ENCODE results near the gene F2R.

DNA sequence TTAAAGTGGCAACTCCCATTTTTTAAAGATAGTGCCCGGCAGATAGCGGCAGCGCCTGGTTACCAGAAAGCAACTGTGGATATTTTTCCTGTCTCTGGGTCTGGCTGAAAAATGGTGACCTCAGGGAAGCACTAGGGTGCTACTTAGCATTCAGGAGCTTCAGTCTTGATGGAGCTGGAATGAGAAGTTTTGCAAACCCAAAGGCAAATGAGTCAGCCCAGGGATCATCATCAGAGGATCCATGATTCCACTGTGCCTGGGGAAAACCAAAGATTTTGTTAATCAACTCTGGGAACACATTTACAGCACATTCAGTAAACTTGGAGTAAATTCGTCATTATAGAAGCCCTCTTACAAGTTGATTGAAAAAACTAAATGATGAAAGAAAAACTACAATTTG is 26.7 kb downstream of the F2R start:
- TF ChIP-seq, protein P1, sequence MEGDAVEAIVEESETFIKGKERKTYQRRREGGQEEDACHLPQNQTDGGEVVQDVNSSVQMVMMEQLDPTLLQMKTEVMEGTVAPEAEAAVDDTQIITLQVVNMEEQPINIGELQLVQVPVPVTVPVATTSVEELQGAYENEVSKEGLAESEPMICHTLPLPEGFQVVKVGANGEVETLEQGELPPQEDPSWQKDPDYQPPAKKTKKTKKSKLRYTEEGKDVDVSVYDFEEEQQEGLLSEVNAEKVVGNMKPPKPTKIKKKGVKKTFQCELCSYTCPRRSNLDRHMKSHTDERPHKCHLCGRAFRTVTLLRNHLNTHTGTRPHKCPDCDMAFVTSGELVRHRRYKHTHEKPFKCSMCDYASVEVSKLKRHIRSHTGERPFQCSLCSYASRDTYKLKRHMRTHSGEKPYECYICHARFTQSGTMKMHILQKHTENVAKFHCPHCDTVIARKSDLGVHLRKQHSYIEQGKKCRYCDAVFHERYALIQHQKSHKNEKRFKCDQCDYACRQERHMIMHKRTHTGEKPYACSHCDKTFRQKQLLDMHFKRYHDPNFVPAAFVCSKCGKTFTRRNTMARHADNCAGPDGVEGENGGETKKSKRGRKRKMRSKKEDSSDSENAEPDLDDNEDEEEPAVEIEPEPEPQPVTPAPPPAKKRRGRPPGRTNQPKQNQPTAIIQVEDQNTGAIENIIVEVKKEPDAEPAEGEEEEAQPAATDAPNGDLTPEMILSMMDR (IDR thresholded peaks at IDR 0.05 in 4 of 5, conservative IDR thresholded peaks at IDR 0.05 in 1 of 5) = no peak
- no peak for TF ChIP-seq POLR2A (IDR thresholded peaks at IDR 0.05)

All from gastrocnemius medialis (tissue), 4 donors.